ENCODE data around the gene ZNF568. TPM values are rescaled to one million over a fixed set of nuclear protein-coding genes. Genes with fewer than 3 reads are reported as not detected.

Gene ZNF568
- total RNA-seq, 1 experiment from 2014 or later: 7.1 TPM

GRCh38 chr19:36986601-36987000 is 70.5 kb downstream of the ZNF568 start:
- BruUV-seq (replicated peaks): no TSS peak
- ChIA-PET CTCF (no interaction called here), POLR2A (ENCODE audit: low non-redundant PET) (no interaction called here)
- no peaks in the 10 kb centered on the region for H3K36me3 ChIP-seq (ENCODE audit: insufficient read depth, low read length, poor library complexity, severe bottlenecking)
- DNase-seq (ENCODE audit: low spot score): no peak
- intact Hi-C loops (cut with micrococcal nuclease; ENCODE audit: unreplicated experiment): no loop called here
- no peak overlapping the region for H3K27ac ChIP-seq (ENCODE audit: low read depth, low read length, poor library complexity, severe bottlenecking)
- no peaks in the 10 kb centered on the region for H3K4me1 ChIP-seq (ENCODE audit: insufficient read depth, low read length, poor library complexity, severe bottlenecking)
- H3K27me3 ChIP-seq (replicated peaks; ENCODE audit: insufficient read depth, low read depth, low read length, poor library complexity): no peaks in the 10 kb centered on the region
- TF ChIP-seq EZH2 (IDR thresholded peaks at IDR 0.05; ENCODE audit: borderline replicate concordance, low read depth, low read length, poor library complexity, severe bottlenecking) (no peak), CTCF (conservative IDR thresholded peaks at IDR 0.05; ENCODE audit: low read depth, low read length) (no peak)
- H3K9me3 ChIP-seq (ENCODE audit: low read depth, low read length, poor library complexity, severe bottlenecking): peaks cover 22% of the 10 kb centered on the region
- H3K4me3 ChIP-seq (ENCODE audit: low read depth, low read length, poor library complexity, severe bottlenecking): no peak overlapping the region

- BruUV-seq (replicated peaks): no TSS peak
- no peak overlapping the region for H3K27ac ChIP-seq (ENCODE audit: low read depth, low read length, poor library complexity, severe bottlenecking)
- no peaks in the 10 kb centered on the region for H3K27me3 ChIP-seq (replicated peaks; ENCODE audit: insufficient read depth, low read depth, low read length, poor library complexity)
- CTCF ChIA-PET: no interaction called here
- no peaks in the 10 kb centered on the region for H3K36me3 ChIP-seq (ENCODE audit: insufficient read depth, low read length, poor library complexity, severe bottlenecking)
- no peak for DNase-seq (ENCODE audit: low spot score)
- H3K9me3 ChIP-seq (ENCODE audit: low read depth, low read length, poor library complexity, severe bottlenecking): peaks cover 22% of the 10 kb centered on the region
- intact Hi-C loops (cut with micrococcal nuclease; ENCODE audit: unreplicated experiment): no loop called here
- no peaks in the 10 kb centered on the region for H3K4me1 ChIP-seq (ENCODE audit: insufficient read depth, low read length, poor library complexity, severe bottlenecking)
- no peak overlapping the region for H3K4me3 ChIP-seq (ENCODE audit: low read depth, low read length, poor library complexity, severe bottlenecking)
- TF ChIP-seq EZH2 (IDR thresholded peaks at IDR 0.05; ENCODE audit: borderline replicate concordance, low read depth, low read length, poor library complexity, severe bottlenecking) (no peak), CTCF (conservative IDR thresholded peaks at IDR 0.05; ENCODE audit: low read depth, low read length) (no peak)
- POLR2A ChIA-PET (ENCODE audit: low non-redundant PET): no interaction called here
These were observed 71.0 kb downstream of the ZNF568 start for GRCh38 chr19:36987091-36987490.

- CTCF ChIA-PET: no interaction called here
- Histone ChIP-seq H3K9me3 (ENCODE audit: low read depth, low read length, poor library complexity, severe bottlenecking) (peaks cover 36% of the 10 kb centered on the region), H3K4me3 (ENCODE audit: low read depth, low read length, poor library complexity, severe bottlenecking) (no peak overlapping the region), H3K27me3 (replicated peaks; ENCODE audit: insufficient read depth, low read depth, low read length, poor library complexity) (no peaks in the 10 kb centered on the region), H3K27ac (ENCODE audit: low read depth, low read length, poor library complexity, severe bottlenecking) (no peak overlapping the region), H3K4me1 (ENCODE audit: insufficient read depth, low read length, poor library complexity, severe bottlenecking) (no peaks in the 10 kb centered on the region), H3K36me3 (ENCODE audit: insufficient read depth, low read length, poor library complexity, severe bottlenecking) (no peaks in the 10 kb centered on the region)
- POLR2A ChIA-PET (ENCODE audit: low non-redundant PET): interaction anchor here (0.6 kb wide), 1 partner anchor 1194 kb away, joined by 3 read pairs; no protein-coding TSS in a partner anchor
- no peak for DNase-seq (ENCODE audit: low spot score)
- intact Hi-C loops (cut with micrococcal nuclease; ENCODE audit: unreplicated experiment): no loop called here
- no TSS peak for BruUV-seq (replicated peaks)
- TF ChIP-seq EZH2 (IDR thresholded peaks at IDR 0.05; ENCODE audit: borderline replicate concordance, low read depth, low read length, poor library complexity, severe bottlenecking) (no peak), CTCF (conservative IDR thresholded peaks at IDR 0.05; ENCODE audit: low read depth, low read length) (no peak)
These were observed 81.2 kb downstream of the ZNF568 start for GRCh38 chr19:36997152-36997842.
